Nephron progenitor cell (in vitro differentiated cells): ENCODE results near the gene KRT78.

ENCODE experiments used
- DNase-seq: peaks from one replicate; pipeline ENCODE4 v3.0.0; 2021
- H3K27ac Mint-ChIP-seq: 2 replicates; pipeline ENCODE4 v1.8.0; 2021; ENCODE audit warnings: mild to moderate bottlenecking, moderate library complexity, mixed read lengths
- H3K27me3 Mint-ChIP-seq: 2 replicates; pipeline ENCODE4 v1.8.0; 2021; ENCODE audit warnings: mild to moderate bottlenecking, low read depth, mixed read lengths; ENCODE audit not compliant: poor library complexity
- H3K36me3 Mint-ChIP-seq: 2 replicates; pipeline ENCODE4 v1.8.0; 2021; ENCODE audit warnings: low read depth, mixed read lengths
- H3K4me1 Mint-ChIP-seq: 2 replicates; pipeline ENCODE4 v1.8.0; 2021; ENCODE audit warnings: mixed read lengths
- H3K4me3 Mint-ChIP-seq: 2 replicates; pipeline ENCODE4 v1.8.0; 2021; ENCODE audit warnings: mild to moderate bottlenecking, moderate library complexity, mixed read lengths
- H3K9me3 Mint-ChIP-seq: 2 replicates; pipeline ENCODE4 v1.8.0; 2021; ENCODE audit warnings: mild to moderate bottlenecking, moderate library complexity, mixed read lengths
- TF ChIP-seq, protein P1 (sequence below): fragments of 200-600 bp; sonication (generic); IDR thresholded peaks from 2 replicates; pipeline ENCODE4 v1.5.0; 2021; ENCODE audit warnings: antibody characterized with exemption

Gene KRT78

GRCh38 chr12:52801773-52802172 is 47.0 kb downstream of the KRT78 start:
- Mint-ChIP-seq H3K4me3 (no peak overlapping the region), H3K27ac (no peak overlapping the region), H3K9me3 (no peaks in the 10 kb centered on the region), H3K4me1 (peaks cover 11% of the 10 kb centered on the region), H3K27me3 (peaks cover 11% of the 10 kb centered on the region), H3K36me3 (no peaks in the 10 kb centered on the region)
- DNase-seq, result no peak
- TF ChIP-seq, protein P1, sequence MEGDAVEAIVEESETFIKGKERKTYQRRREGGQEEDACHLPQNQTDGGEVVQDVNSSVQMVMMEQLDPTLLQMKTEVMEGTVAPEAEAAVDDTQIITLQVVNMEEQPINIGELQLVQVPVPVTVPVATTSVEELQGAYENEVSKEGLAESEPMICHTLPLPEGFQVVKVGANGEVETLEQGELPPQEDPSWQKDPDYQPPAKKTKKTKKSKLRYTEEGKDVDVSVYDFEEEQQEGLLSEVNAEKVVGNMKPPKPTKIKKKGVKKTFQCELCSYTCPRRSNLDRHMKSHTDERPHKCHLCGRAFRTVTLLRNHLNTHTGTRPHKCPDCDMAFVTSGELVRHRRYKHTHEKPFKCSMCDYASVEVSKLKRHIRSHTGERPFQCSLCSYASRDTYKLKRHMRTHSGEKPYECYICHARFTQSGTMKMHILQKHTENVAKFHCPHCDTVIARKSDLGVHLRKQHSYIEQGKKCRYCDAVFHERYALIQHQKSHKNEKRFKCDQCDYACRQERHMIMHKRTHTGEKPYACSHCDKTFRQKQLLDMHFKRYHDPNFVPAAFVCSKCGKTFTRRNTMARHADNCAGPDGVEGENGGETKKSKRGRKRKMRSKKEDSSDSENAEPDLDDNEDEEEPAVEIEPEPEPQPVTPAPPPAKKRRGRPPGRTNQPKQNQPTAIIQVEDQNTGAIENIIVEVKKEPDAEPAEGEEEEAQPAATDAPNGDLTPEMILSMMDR, result no peak

DNA sequence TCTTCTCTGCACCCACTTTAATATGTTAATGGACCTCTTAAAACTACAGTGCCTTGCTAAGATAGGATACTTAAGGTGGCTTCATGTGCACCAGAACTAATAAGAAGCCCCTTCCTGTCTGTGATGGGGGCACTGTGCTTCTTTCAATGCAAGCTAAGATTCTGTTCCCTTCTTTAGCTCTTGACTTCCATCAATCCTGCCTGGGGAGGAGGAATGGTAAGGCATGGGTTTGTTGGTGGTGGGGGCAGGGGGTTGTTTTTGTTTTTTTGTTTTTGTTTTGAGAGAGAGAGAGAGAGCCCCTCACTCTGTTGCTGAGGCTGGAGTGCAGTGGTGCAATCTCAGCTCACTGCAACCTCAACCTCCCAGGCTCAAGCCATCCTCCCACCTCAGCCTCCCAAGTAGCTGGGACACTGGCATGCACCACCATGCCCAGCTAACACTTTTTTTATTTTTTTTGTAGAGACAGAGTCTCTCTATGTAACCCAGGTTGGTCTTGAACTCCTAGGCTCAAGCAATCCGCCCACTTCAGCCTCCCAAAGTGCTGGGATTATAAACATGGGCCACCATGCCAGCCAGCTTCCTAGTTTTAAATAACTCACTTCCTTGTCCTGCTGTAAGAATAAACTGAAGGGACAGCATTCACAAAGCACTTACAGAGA is 48.4 kb downstream of the KRT78 start:
- Mint-ChIP-seq H3K4me3 (no peak overlapping the region), H3K4me1 (peaks cover 6% of the 10 kb centered on the region), H3K9me3 (no peaks in the 10 kb centered on the region), H3K27me3 (peaks cover 11% of the 10 kb centered on the region), H3K27ac (no peak overlapping the region), H3K36me3 (no peaks in the 10 kb centered on the region)
- TF ChIP-seq, protein P1, result no peak
- DNase-seq, result no peak

DNA sequence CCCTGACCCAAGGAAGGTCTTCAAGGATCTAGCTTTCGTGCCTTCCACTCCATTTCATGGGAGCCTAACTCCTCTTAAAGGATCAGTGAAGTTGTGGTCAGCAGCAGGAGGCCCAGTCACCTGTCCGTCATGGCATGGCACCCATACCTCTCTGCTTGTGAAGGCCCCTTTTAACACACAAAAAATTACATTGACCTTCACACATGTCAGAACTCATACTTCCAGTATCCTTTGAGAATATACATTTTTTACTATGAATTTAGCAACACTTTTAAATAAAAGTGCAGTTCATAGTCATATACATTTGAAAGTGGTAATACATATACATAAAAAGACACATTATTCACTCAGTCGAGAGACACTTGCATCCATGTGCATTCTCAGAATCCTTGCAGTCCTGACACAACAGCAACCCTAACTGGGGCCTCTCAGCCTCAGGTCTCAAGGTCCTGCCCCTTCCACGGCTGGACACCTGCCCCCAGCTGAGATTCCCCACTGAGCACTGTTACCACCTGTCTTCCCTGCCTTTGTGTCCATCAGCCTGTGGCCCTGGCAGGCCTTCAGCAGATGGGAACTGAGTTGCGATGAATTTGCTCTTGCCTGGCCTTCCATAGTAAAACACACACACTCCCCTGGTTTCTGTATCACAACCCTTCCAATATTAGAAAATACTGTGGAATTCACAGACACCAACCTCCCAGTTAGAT is 49.1 kb downstream of the KRT78 start:
- TF ChIP-seq, protein P1, result no peak
- no peaks in the 10 kb centered on the region for H3K4me1 Mint-ChIP-seq
- no peaks in the 10 kb centered on the region for H3K9me3 Mint-ChIP-seq
- no peak overlapping the region for H3K27ac Mint-ChIP-seq
- H3K27me3 Mint-ChIP-seq, result peaks cover 11% of the 10 kb centered on the region
- DNase-seq, result no peak
- no peak overlapping the region for H3K4me3 Mint-ChIP-seq
- H3K36me3 Mint-ChIP-seq, result no peaks in the 10 kb centered on the region

DNA sequence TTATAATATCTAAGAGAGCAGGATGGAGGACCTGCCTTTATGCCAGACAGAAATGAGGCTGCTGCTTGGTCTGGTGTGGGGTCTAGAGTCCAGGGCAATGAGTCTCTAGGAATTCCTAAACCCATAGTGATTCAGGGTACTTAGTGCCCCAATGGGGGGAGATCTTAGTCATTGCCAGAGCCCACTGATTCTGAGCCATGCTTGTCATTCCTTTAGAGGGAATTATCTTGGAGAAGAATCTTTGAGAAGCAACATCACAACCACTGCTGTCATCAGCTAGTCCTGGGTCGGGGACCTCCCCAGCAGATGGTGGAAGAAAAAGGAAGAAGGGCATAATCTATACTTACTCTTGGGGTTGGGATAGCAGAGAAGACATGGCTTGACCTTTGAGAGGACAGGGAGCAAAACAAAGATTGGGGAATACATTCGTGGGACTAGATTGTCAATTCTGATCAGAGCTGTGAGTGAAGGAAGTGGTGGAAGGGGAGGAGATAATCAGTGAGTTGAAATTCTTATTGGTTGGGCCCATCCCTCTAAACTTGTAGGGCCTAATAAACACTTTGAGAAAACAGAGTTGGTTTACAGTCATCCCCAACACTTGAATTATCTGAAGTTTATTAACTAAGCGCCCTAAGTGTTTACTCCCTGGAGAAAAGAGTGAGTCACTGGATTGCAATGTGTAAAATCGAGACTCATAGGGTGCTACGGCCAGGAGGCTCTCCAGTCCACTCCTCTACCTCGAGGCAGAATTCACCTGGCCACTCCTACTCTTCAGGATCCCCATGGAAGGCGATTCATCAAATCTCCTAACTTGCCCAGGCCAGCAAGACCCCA is 49.9 kb downstream of the KRT78 start:
- Mint-ChIP-seq H3K36me3 (no peaks in the 10 kb centered on the region), H3K4me1 (no peaks in the 10 kb centered on the region), H3K27me3 (peaks cover 14% of the 10 kb centered on the region), H3K4me3 (no peak overlapping the region), H3K27ac (no peak overlapping the region), H3K9me3 (no peaks in the 10 kb centered on the region)
- TF ChIP-seq, protein P1, result no peak
- DNase-seq, result no peak

DNA sequence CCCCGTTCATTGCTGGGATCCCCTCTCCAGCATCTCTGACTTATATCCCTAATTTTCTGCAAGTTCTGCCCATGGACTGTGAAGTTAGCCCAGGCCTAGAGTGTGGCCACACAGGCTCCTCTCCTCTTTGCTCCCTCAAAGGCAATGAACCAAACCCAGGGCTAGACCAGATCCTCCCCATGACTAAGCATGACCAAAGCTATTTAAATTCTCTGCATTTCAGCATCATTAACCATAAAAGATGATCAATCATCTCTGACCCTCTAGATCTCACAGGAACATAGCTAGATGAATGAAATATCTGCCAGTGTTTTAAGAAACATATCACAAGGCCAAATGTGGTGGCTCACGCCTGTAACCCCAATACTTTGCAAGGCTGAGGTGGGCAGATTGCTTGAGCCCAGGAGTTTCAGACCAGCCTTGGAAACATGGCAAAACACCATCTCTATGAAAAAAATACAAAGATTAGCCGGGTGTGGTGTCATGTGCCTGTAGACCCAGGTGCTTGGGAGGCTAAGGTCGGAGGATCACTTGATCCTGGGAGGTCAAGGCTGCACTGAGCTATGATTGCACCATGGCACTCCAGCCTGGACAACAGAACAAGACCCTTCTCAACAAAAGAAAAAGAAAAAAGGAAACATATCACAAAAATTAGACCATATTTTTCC is 50.7 kb downstream of the KRT78 start:
- TF ChIP-seq, protein P1, result no peak
- Mint-ChIP-seq H3K4me1 (no peaks in the 10 kb centered on the region), H3K27me3 (peaks cover 17% of the 10 kb centered on the region), H3K4me3 (no peak overlapping the region), H3K27ac (no peak overlapping the region), H3K9me3 (no peaks in the 10 kb centered on the region), H3K36me3 (no peaks in the 10 kb centered on the region)
- DNase-seq, result no peak
